Right ventricle myocardium superior (tissue), 1 donor: ENCODE measurements around the gene DCDC2B. TPM values are rescaled to one million over a fixed set of nuclear protein-coding genes. Genes with fewer than 3 reads are reported as not detected.
"Not testable (repeated sequence)": the region's sequence is repeated elsewhere in the genome, so short reads cannot be mapped to it uniquely, and the experiment has no call there.

Experiments
- ATAC-seq: fragments of 200-7000 bp; cut with Tn5 transposase; one replicate; pipeline ENCODE4 v1.9.1; 2020; ENCODE audit warnings: mild to moderate bottlenecking; ENCODE audit not compliant: poor library complexity
- DNase-seq: peaks from one replicate; pipeline ENCODE4 v3.0.0-alpha.2; 2020
- intact Hi-C: fragments of 100-400 bp; cut with DNase I; formaldehyde crosslinking; loops from one replicate; pipeline ENCODE4 v1.11.2; 2022
- long read RNA-seq: library from polyadenylated mRNA; unstranded; transcript quantifications from one replicate; pipeline ENCODE4 v2.0.0, GENCODE V29; 2021
- total RNA-seq: library from RNA; stranded (reverse); fragmentation: NEBNext Ultra II Directional; extraction: Animal tissue kit (Norgen Biotek cat#: 25700); gene quantifications from one replicate; pipeline ENCODE4 v1.2.1, GENCODE V29; 2021
- donor health status: DM: no; HTN: yes; CAD: no; lungs with severe emphysema.

The DCDC2B gene
- not detected for total RNA-seq
- long read RNA-seq, result 0 reads

GRCh38 chr1:32208891-32209328 lies at the start of gene DCDC2B:
Gene DCDC2B, plus strand, starts transcription at chr1:32209089. Its CDS starts 5 bp downstream, at chr1:32209094.
- DNase-seq (peak; percentile 60), ATAC-seq (peak; percentile 10)
- intact Hi-C loops, result no loop called here

- intact Hi-C loops, result no loop called here
- DNase-seq (no peak), ATAC-seq (no peak)
Observed at GRCh38 chr1:32159189-32159588, 49.7 kb upstream of the DCDC2B start.

- intact Hi-C loops, result no loop called here
- DNase-seq, result no peak
- ATAC-seq, result no peak
Observed at GRCh38 chr1:32163405-32163804, 45.5 kb upstream of the DCDC2B start.

GRCh38 chr1:32165633-32166032 lies 43.3 kb upstream of the DCDC2B start:
- DNase-seq, intact Hi-C loops, ATAC-seq: not testable (repeated sequence)

- ATAC-seq (no peak), DNase-seq (no peak)
- intact Hi-C loops, result no loop called here
Observed at GRCh38 chr1:32170991-32171390, 37.9 kb upstream of the DCDC2B start.

GRCh38 chr1:32172621-32173245 lies 36.2 kb upstream of the DCDC2B start:
- intact Hi-C loops, result no loop called here
- DNase-seq (no peak), ATAC-seq (no peak)

- ATAC-seq (no peak), DNase-seq (no peak)
- intact Hi-C loops, result no loop called here
Observed at GRCh38 chr1:32178380-32179192, 30.3 kb upstream of the DCDC2B start.

GRCh38 chr1:32179193-32179442 lies 29.8 kb upstream of the DCDC2B start:
- ATAC-seq (peak; percentile 21), DNase-seq (no peak)
- intact Hi-C loops, result no loop called here

- DNase-seq (peak; percentile 98), ATAC-seq (peak; percentile 97)
- intact Hi-C loops, result no loop called here
Observed at GRCh38 chr1:32179443-32180185, 29.3 kb upstream of the DCDC2B start, which contains the start of gene TXLNA. Gene TXLNA, plus strand, starts transcription at chr1:32179675. Its CDS starts 671 bp downstream, at chr1:32180346.

- DNase-seq, result peak; percentile 75
- intact Hi-C loops, result no loop called here
- peak; percentile 38 for ATAC-seq
Observed at GRCh38 chr1:32180186-32181060, 28.5 kb upstream of the DCDC2B start.

- ATAC-seq (no peak), DNase-seq (no peak)
- intact Hi-C loops, result no loop called here
Observed at GRCh38 chr1:32181065-32181464, 27.8 kb upstream of the DCDC2B start.

GRCh38 chr1:32181563-32181962 lies 27.3 kb upstream of the DCDC2B start:
- ATAC-seq (no peak), DNase-seq (no peak)
- intact Hi-C loops, result no loop called here

GRCh38 chr1:32182060-32182459 lies 26.8 kb upstream of the DCDC2B start:
- no peak for ATAC-seq
- intact Hi-C loops, result no loop called here
- DNase-seq, result no peak

- intact Hi-C loops, result no loop called here
- no peak for DNase-seq
Observed at GRCh38 chr1:32184650-32185049, 24.2 kb upstream of the DCDC2B start.

GRCh38 chr1:32186077-32186476 lies 22.8 kb upstream of the DCDC2B start:
- DNase-seq (no peak), ATAC-seq (no peak)
- intact Hi-C loops, result no loop called here

More at GRCh38 chr1:32184650-32185049, 24.2 kb upstream of the DCDC2B start:
- ATAC-seq, result no peak

GRCh38 chr1:32186491-32186890 lies 22.4 kb upstream of the DCDC2B start:
- ATAC-seq (no peak), DNase-seq (no peak)
- intact Hi-C loops, result no loop called here

- intact Hi-C loops, result no loop called here
- DNase-seq (no peak), ATAC-seq (no peak)
Observed at GRCh38 chr1:32187850-32188249, 21.0 kb upstream of the DCDC2B start.

GRCh38 chr1:32192220-32192948 lies 16.5 kb upstream of the DCDC2B start:
- DNase-seq (no peak), ATAC-seq (no peak)
- intact Hi-C loops, result no loop called here
